ENCODE results near the gene MPG. TPM values are rescaled to one million over a fixed set of nuclear protein-coding genes. Genes with fewer than 3 reads are reported as not detected.
A peak's percentile ranks its signal among the peaks of the same experiment; 100 is the strongest.

Gene MPG
- total RNA-seq, 1 experiment from 2014 or later: 41.1 TPM

GRCh38 chr16:64914-65255, 13.1 kb upstream of the MPG start:
- Mint-ChIP-seq H3K4me3 (ENCODE audit: unreplicated experiment) (no peak overlapping the region), H3K4me1 (ENCODE audit: low read depth, unreplicated experiment) (no peaks in the 10 kb centered on the region), H3K27me3 (ENCODE audit: insufficient read depth, unreplicated experiment) (no peaks in the 10 kb centered on the region), H3K36me3 (ENCODE audit: insufficient read depth, unreplicated experiment) (peaks cover 26% of the 10 kb centered on the region), H3K9me3 (ENCODE audit: unreplicated experiment) (no peaks in the 10 kb centered on the region), H3K27ac (ENCODE audit: unreplicated experiment) (no peak overlapping the region)
- no TSS peak for BruUV-seq (replicated peaks)
- DNase-seq: no peak
- Histone ChIP-seq H3K4me3 (ENCODE audit: low read depth, low read length) (no peak overlapping the region), H3K4me1 (no peaks in the 10 kb centered on the region), H3K36me3 (ENCODE audit: control insufficient read depth, insufficient read depth, low read length) (no peaks in the 10 kb centered on the region; the same call in none of the 2 replicates), H3K9me3 (no peaks in the 10 kb centered on the region), H3K27me3 (replicated peaks; ENCODE audit: control insufficient read depth, insufficient read depth, low read length) (no peaks in the 10 kb centered on the region)
- CTCF ChIA-PET: interaction anchor here (1.4 to 1.8 kb wide), 2 partner anchors 12 to 116 kb away, joined by 5 to 11 read pairs; partner anchors contain the start of genes HBQ1 and MPG
- POLR2A ChIA-PET: no interaction called here
- TF ChIP-seq, protein P1, sequence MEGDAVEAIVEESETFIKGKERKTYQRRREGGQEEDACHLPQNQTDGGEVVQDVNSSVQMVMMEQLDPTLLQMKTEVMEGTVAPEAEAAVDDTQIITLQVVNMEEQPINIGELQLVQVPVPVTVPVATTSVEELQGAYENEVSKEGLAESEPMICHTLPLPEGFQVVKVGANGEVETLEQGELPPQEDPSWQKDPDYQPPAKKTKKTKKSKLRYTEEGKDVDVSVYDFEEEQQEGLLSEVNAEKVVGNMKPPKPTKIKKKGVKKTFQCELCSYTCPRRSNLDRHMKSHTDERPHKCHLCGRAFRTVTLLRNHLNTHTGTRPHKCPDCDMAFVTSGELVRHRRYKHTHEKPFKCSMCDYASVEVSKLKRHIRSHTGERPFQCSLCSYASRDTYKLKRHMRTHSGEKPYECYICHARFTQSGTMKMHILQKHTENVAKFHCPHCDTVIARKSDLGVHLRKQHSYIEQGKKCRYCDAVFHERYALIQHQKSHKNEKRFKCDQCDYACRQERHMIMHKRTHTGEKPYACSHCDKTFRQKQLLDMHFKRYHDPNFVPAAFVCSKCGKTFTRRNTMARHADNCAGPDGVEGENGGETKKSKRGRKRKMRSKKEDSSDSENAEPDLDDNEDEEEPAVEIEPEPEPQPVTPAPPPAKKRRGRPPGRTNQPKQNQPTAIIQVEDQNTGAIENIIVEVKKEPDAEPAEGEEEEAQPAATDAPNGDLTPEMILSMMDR (IDR thresholded peaks at IDR 0.05; ENCODE audit: insufficient read depth in 1 of 2, low read depth in 1 of 2, low read length in 1 of 2, severe bottlenecking in 1 of 2, unreplicated experiment in 1 of 2): no peak
- intact Hi-C loops (cut with micrococcal nuclease; ENCODE audit: unreplicated experiment): loop anchor here (1.0 kb wide), 1 partner anchor 32 kb away; no protein-coding TSS in a partner anchor

GRCh38 chr16:65745-66144, 12.3 kb upstream of the MPG start:
- no TSS peak for BruUV-seq (replicated peaks)
- H3K9me3 Mint-ChIP-seq (ENCODE audit: unreplicated experiment): no peaks in the 10 kb centered on the region

DNA sequence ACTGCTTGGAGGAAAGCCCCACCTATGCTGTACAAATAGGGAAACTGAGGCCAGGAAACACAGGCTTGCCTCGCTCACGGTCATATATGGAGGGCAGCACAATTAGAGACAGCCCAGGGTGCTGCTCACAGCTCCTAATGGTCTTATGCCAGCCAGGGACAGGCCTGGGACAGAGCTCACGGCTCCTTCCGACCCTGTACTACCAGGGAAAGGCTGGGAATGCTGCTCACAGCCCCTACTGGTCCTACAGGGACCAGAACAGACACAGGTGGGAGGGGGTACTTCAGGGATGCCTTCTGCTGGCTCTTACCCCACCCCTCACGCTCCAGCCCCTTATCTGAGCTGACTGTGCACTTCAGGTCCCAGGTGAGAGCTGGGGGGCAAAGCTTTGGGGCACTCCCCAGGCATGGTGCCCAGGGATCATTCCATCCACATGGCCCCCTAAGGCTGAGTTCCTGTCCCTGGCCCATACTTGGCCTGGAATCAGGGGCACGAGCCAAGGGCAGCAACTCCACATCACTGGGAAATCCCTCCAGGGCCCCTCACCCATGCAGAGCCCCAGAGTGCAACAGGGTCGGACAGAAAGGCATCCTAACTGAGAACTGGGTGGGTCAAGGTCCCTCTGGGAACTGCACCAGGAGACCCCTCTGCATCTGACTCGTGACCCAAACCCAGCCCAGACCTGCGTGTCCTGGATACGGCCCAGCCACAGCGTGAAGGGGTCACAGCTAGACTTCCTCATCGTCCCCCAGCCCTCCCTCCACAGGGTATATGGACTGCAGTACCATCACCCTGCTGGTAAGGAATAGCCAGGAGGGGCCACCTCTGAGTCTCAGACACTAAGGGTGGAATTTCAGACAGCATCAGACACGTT, 11.5 kb upstream of the MPG start:
- Histone ChIP-seq H3K4me3 (ENCODE audit: low read depth, low read length) (no peak overlapping the region), H3K36me3 (ENCODE audit: control insufficient read depth, insufficient read depth, low read length) (no peaks in the 10 kb centered on the region; the same call in none of the 2 replicates), H3K4me1 (peaks cover 13% of the 10 kb centered on the region), H3K27me3 (replicated peaks; ENCODE audit: control insufficient read depth, insufficient read depth, low read length) (no peaks in the 10 kb centered on the region), H3K9me3 (no peaks in the 10 kb centered on the region)
- intact Hi-C loops (cut with micrococcal nuclease; ENCODE audit: unreplicated experiment): no loop called here
- ChIA-PET POLR2A (interaction anchor here (0.6 kb wide), 1 partner anchor 286 kb away, joined by 3 read pairs; no protein-coding TSS in a partner anchor), CTCF (interaction anchor here (0.6 to 3.1 kb wide), 11 partner anchors 9 to 296 kb away, joined by 3 to 37 read pairs (median 5); partner anchors contain the start of genes HBQ1, MPG, POLR3K and SNRNP25)
- TF ChIP-seq, protein P1 (IDR thresholded peaks at IDR 0.05; ENCODE audit: insufficient read depth in 1 of 2, low read depth in 1 of 2, low read length in 1 of 2, severe bottlenecking in 1 of 2, unreplicated experiment in 1 of 2): no peak
- BruUV-seq (replicated peaks): no TSS peak
- Mint-ChIP-seq H3K27me3 (ENCODE audit: insufficient read depth, unreplicated experiment) (no peaks in the 10 kb centered on the region), H3K4me3 (ENCODE audit: unreplicated experiment) (no peak overlapping the region), H3K9me3 (ENCODE audit: unreplicated experiment) (no peaks in the 10 kb centered on the region), H3K27ac (ENCODE audit: unreplicated experiment) (no peak overlapping the region), H3K36me3 (ENCODE audit: insufficient read depth, unreplicated experiment) (peaks cover 12% of the 10 kb centered on the region), H3K4me1 (ENCODE audit: low read depth, unreplicated experiment) (no peaks in the 10 kb centered on the region)
- no peak for DNase-seq

More at GRCh38 chr16:65745-66144, 12.3 kb upstream of the MPG start:
- Histone ChIP-seq H3K9me3 (no peaks in the 10 kb centered on the region), H3K4me3 (ENCODE audit: low read depth, low read length) (no peak overlapping the region), H3K4me1 (peaks cover 6% of the 10 kb centered on the region), H3K27me3 (replicated peaks; ENCODE audit: control insufficient read depth, insufficient read depth, low read length) (no peaks in the 10 kb centered on the region), H3K36me3 (ENCODE audit: control insufficient read depth, insufficient read depth, low read length) (no peaks in the 10 kb centered on the region; the same call in none of the 2 replicates)
- DNase-seq: peak; percentile 67 to 83
- peaks cover 17% of the 10 kb centered on the region for H3K36me3 Mint-ChIP-seq (ENCODE audit: insufficient read depth, unreplicated experiment)
- POLR2A ChIA-PET: interaction anchor here (0.6 kb wide), 1 partner anchor 287 kb away, joined by 3 read pairs; no protein-coding TSS in a partner anchor
- TF ChIP-seq, protein P1 (IDR thresholded peaks at IDR 0.05; ENCODE audit: insufficient read depth in 1 of 2, low read depth in 1 of 2, low read length in 1 of 2, severe bottlenecking in 1 of 2, unreplicated experiment in 1 of 2): peak; percentile 91 to 95
- H3K27me3 Mint-ChIP-seq (ENCODE audit: insufficient read depth, unreplicated experiment): no peaks in the 10 kb centered on the region
- intact Hi-C loops (cut with micrococcal nuclease; ENCODE audit: unreplicated experiment): loop anchor here (1.0 kb wide), 1 partner anchor 32 kb away; no protein-coding TSS in a partner anchor
- no peaks in the 10 kb centered on the region for H3K4me1 Mint-ChIP-seq (ENCODE audit: low read depth, unreplicated experiment)
- H3K4me3 Mint-ChIP-seq (ENCODE audit: unreplicated experiment): no peak overlapping the region
- no peak overlapping the region for H3K27ac Mint-ChIP-seq (ENCODE audit: unreplicated experiment)
- CTCF ChIA-PET: interaction anchor here (0.6 to 3.1 kb wide), 11 partner anchors 8 to 296 kb away, joined by 3 to 37 read pairs (median 5); partner anchors contain the start of genes HBQ1, MPG, POLR3K and SNRNP25
